ENCODE results near the gene C12orf56. TPM values are rescaled to one million over a fixed set of nuclear protein-coding genes. Genes with fewer than 3 reads are reported as not detected.

Gene C12orf56
- total and polyA plus RNA-seq, 8 donors = 1.5 to 1.7 (median 1.5) TPM; not detected in 5

DNA sequence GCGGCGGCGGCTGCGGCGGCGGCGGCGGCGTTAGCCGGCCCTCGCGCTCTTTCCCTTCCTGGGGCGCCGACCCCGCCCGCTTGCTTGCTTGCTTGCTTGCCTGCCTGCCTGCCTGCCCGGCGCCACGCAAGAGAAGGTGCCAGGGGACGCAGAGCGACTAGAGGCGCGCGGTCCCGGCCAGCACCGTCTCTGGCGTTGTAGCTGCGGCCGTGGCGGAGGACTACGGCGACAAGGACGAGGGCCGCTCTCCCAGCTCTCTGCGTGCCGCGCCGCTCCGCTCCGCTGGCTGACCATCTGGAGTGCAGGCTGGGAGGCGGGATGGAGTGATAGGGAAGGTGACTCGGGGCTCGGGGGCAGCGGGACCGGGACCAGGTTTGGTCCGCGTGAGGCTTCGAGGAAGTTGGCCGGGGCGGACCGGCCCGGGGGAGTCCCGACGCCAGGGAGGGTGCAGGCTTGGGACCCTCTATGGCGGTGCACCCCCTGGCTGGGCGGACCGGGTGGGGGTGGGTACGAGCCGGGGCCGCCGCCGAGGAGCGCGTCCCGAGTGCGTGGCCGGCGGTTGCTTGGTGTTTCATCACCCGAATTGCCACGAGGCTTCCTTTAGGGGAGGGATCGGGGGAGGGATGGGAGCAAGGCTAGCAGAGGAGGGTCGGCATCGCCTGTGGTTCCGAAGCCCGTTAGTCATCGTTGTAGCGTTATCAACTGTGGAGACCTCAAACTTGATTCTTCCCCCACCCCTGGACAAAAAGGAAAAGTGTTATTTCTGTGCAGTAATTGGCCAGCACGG, 14.1 kb upstream of the C12orf56 start:
- 0 to 1% (median 1%) methylated on average over 47 to 78 of the region's 78 CpGs for WGBS, 5 donors
- Histone ChIP-seq H3K36me3 (no peaks in the 10 kb centered on the region), H3K27ac (peak overlapping the region; percentile 92 to 100 (median 99)), H3K4me1 (peaks cover 13 to 44% (median 29%) of the 10 kb centered on the region in 4 donors), H3K9me3 (no peaks in the 10 kb centered on the region), H3K4me3 (peak overlapping the region; percentile 67 to 96 (median 94)), H3K27me3 (no peaks in the 10 kb centered on the region)
- intact Hi-C loops (cut with DNase I; ENCODE audit: low total_unique reads) = no loop called here
- TF ChIP-seq CTCF (IDR thresholded peaks at IDR 0.05) (no peak), POLR2AphosphoS5 (IDR thresholded peaks at IDR 0.05) (no peak), POLR2A (IDR thresholded peaks at IDR 0.05) (no peak), EP300 (IDR thresholded peaks at IDR 0.05) (no peak)
- peak; percentile 51 to 84 for DNase-seq

DNA sequence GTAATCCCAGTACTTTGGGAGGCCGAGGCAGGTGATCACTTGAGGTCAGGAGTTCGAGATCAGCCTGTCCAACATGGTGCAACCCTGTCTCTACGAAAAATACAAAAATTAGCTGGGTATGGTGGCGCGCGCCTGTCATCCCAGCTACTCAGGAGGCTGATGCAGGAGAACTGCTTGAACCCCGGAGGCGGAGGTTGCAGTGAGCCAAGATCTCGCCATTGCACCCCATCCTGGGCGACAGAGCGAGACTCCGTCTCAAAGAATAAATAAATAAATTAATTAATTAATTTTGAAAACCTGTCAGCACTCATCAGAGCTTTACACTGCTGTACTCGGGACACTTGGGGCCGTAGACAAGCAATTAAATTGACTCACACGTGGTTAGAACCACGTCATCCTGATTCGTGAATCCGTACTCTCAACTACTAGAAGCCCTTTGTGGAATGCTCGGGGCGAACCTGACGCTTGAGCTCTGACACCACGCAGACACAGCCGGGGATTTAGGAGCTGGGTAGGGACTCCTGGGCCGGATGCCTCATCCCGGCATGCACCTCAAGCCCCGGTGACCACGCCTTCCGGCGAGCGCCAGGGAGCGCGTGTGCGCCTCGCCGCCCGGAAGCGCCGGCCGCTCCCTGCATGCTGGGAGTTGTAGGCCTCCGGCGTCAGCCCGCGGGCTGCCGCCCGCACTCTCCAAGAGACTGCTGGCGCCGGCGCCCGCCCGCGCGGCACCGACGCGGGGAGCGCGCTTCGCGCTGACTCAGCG, 13.3 kb upstream of the C12orf56 start, which contains the start of gene XPOT:
XPOT (plus strand) TSS at position 686 of the 763 bp plus-strand sequence. CDS start 5,644 bp downstream, outside the sequence.
- H3K27ac ChIP-seq = peak within 1 kb of the TSS; percentile 92 to 100 (median 99)
- TF ChIP-seq EP300 (IDR thresholded peaks at IDR 0.05) = no peak
- TF ChIP-seq POLR2AphosphoS5 (IDR thresholded peaks at IDR 0.05) = peak; percentile 78 to 94 (median 90)
- peak within 1 kb of the TSS; percentile 67 to 96 (median 94) for H3K4me3 ChIP-seq
- WGBS, 5 donors = 11 to 23% (median 12%) methylated on average over 21 to 60 of the region's 60 CpGs
- no peaks in the 10 kb centered on the region for H3K36me3 ChIP-seq
- H3K9me3 ChIP-seq = no peaks in the 10 kb centered on the region
- H3K27me3 ChIP-seq = no peaks in the 10 kb centered on the region
- H3K4me1 ChIP-seq = peaks cover 13 to 43% (median 29%) of the 10 kb centered on the region in 4 donors
- peak; percentile 95 to 99 for DNase-seq
- intact Hi-C loops (cut with DNase I; ENCODE audit: low total_unique reads) = no loop called here

GRCh38 chr12:64402181-64402580, 11.6 kb upstream of the C12orf56 start:
- H3K4me1 ChIP-seq = peaks cover 13 to 30% (median 23%) of the 10 kb centered on the region in 4 donors
- no peaks in the 10 kb centered on the region for H3K27me3 ChIP-seq
- no peaks in the 10 kb centered on the region for H3K9me3 ChIP-seq
- H3K36me3 ChIP-seq = no peaks in the 10 kb centered on the region
- WGBS, 5 donors = 82 to 94% (median 91%) methylated on average over 5 of the region's 5 CpGs
- DNase-seq = no peak
- no peak overlapping the region for H3K27ac ChIP-seq
- H3K4me3 ChIP-seq = no peak overlapping the region
- intact Hi-C loops (cut with DNase I; ENCODE audit: low total_unique reads) = no loop called here
- TF ChIP-seq EP300 (IDR thresholded peaks at IDR 0.05) (no peak), CTCF (IDR thresholded peaks at IDR 0.05) (no peak)

DNA sequence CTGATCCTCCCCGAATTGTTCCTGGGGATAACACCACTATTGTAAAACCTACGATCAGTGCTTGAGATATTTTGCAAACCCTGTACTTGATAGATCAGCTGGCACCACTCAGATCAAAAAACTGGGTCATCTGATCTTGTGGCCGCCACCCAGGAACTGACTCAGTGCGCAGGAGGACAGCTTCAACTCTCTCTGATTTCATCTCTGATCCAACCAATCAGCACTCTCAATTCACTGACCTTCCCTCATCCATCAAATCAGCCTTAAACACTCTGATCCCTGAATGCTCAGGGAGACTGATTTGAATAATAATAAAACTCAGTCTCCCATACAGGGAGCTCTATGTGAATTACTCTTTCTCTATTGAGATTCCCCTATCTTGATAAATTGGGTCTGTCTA, 9.5 kb upstream of the C12orf56 start:
- TF ChIP-seq EP300 (IDR thresholded peaks at IDR 0.05) (no peak), POLR2A (IDR thresholded peaks at IDR 0.05) (no peak), POLR2AphosphoS5 (IDR thresholded peaks at IDR 0.05) (no peak), CTCF (IDR thresholded peaks at IDR 0.05) (no peak)
- DNase-seq = no peak
- H3K4me3 ChIP-seq = no peak overlapping the region
- H3K36me3 ChIP-seq = no peaks in the 10 kb centered on the region
- H3K9me3 ChIP-seq = no peaks in the 10 kb centered on the region
- no peaks in the 10 kb centered on the region for H3K27me3 ChIP-seq
- 41 to 52% (median 42%) methylated on average over 4 of the region's 4 CpGs for WGBS, 5 donors
- peaks cover 4 to 16% (median 6%) of the 10 kb centered on the region in 4 donors for H3K4me1 ChIP-seq
- intact Hi-C loops (cut with DNase I; ENCODE audit: low total_unique reads) = no loop called here
- no peak overlapping the region for H3K27ac ChIP-seq

All from stomach (tissue), 9 donors.